Stimulated activated naive B cell treated with anti-CD40 and anti-IgM and Interleukin-4, amounts not matched to agents 10 μg/mL and 1 μg/mL and 100 μg/mL, for 72 hours (primary cell): ENCODE measurements around the gene LCN2.

Experiments
- ATAC-seq, 2 donors: fragments of 150-1000 bp; cut with Tn5 transposase; replicated peaks; 2 replicates each; pipeline ENCODE4 v1.10.0; 2021; ENCODE audit warnings: moderate library complexity in 1 of 2
- DNase-seq: peaks from one replicate; pipeline ENCODE4 v3.0.0; 2021
- H3K27ac Mint-ChIP-seq: one replicate; pipeline ENCODE4 v1.8.0; 2022; ENCODE audit warnings: mild to moderate bottlenecking, mixed read lengths
- H3K27me3 Mint-ChIP-seq, 2 donors: one replicate each; pipeline ENCODE4 v1.8.0; 2022; ENCODE audit warnings: mixed read lengths in 2 of 2
- H3K36me3 Mint-ChIP-seq, 2 donors: one replicate each; pipeline ENCODE4 v1.8.0; 2022; ENCODE audit warnings: mixed read lengths in 2 of 2, mild to moderate bottlenecking in 1 of 2
- H3K4me1 Mint-ChIP-seq, 2 donors: one replicate each; pipeline ENCODE4 v1.8.0; 2022; ENCODE audit warnings: mixed read lengths in 2 of 2, mild to moderate bottlenecking in 1 of 2
- H3K4me3 Mint-ChIP-seq, 2 donors: one replicate each; pipeline ENCODE4 v1.8.0; 2022; ENCODE audit warnings: mild to moderate bottlenecking in 2 of 2, mixed read lengths in 2 of 2, moderate library complexity in 1 of 2
- H3K9me3 Mint-ChIP-seq, 2 donors: one replicate each; pipeline ENCODE4 v1.8.0; 2022; ENCODE audit warnings: mixed read lengths in 2 of 2, mild to moderate bottlenecking in 1 of 2

Gene LCN2

GRCh38 chr9:128144239-128145181 lies 4.7 kb upstream of the LCN2 start:
- H3K4me1 Mint-ChIP-seq: no peaks in the 10 kb centered on the region
- ATAC-seq (no peak), DNase-seq (no peak)
- peaks cover 0 to 9% of the 10 kb centered on the region in 2 donors for H3K27me3 Mint-ChIP-seq
- no peaks in the 10 kb centered on the region for H3K9me3 Mint-ChIP-seq
- H3K4me3 Mint-ChIP-seq: no peak overlapping the region
- no peaks in the 10 kb centered on the region for H3K36me3 Mint-ChIP-seq
- no peak overlapping the region for H3K27ac Mint-ChIP-seq

DNA sequence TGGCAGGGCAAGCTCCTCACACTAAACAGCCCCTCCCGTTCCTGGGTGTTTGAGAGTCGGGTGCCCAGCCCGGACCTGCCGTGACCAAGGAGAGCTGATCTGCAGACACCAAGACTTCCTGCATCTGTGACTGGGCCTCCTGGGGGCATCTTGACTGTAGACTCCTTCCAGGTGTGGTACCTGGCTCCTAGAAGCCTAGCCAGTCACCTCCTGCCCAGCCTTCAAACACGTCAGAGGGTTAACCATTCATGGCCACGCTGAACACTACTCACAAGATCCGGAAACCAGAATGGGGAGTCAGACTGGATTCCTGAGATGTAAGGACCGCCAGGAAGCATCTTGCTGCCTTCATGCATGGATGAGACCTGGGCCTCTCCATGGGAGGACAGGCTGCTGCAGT lies 3.7 kb upstream of the LCN2 start:
- H3K9me3 Mint-ChIP-seq: no peaks in the 10 kb centered on the region
- peaks cover 0 to 5% of the 10 kb centered on the region in 2 donors for H3K4me1 Mint-ChIP-seq
- peaks cover 0 to 10% of the 10 kb centered on the region in 2 donors for H3K27me3 Mint-ChIP-seq
- no peak overlapping the region for H3K27ac Mint-ChIP-seq
- no peak for DNase-seq
- no peaks in the 10 kb centered on the region for H3K36me3 Mint-ChIP-seq
- no peak for ATAC-seq
- no peak overlapping the region for H3K4me3 Mint-ChIP-seq

- no peaks in the 10 kb centered on the region for H3K36me3 Mint-ChIP-seq
- no peak for DNase-seq
- H3K4me1 Mint-ChIP-seq: peaks cover 0 to 8% of the 10 kb centered on the region in 2 donors
- ATAC-seq: no peak
- H3K9me3 Mint-ChIP-seq: no peaks in the 10 kb centered on the region
- no peak overlapping the region for H3K27ac Mint-ChIP-seq
- H3K27me3 Mint-ChIP-seq: peaks cover 0 to 14% of the 10 kb centered on the region in 2 donors
- H3K4me3 Mint-ChIP-seq: no peak overlapping the region
These were observed 3.3 kb upstream of the LCN2 start for GRCh38 chr9:128145951-128146351.

GRCh38 chr9:128146591-128147120 lies 2.6 kb upstream of the LCN2 start:
- peaks cover 0 to 17% of the 10 kb centered on the region in 2 donors for H3K27me3 Mint-ChIP-seq
- no peak for DNase-seq
- no peak overlapping the region for H3K27ac Mint-ChIP-seq
- H3K4me3 Mint-ChIP-seq: no peak overlapping the region
- H3K9me3 Mint-ChIP-seq: no peaks in the 10 kb centered on the region
- peaks cover 0 to 8% of the 10 kb centered on the region in 2 donors for H3K4me1 Mint-ChIP-seq
- H3K36me3 Mint-ChIP-seq: no peaks in the 10 kb centered on the region
- no peak for ATAC-seq

DNA sequence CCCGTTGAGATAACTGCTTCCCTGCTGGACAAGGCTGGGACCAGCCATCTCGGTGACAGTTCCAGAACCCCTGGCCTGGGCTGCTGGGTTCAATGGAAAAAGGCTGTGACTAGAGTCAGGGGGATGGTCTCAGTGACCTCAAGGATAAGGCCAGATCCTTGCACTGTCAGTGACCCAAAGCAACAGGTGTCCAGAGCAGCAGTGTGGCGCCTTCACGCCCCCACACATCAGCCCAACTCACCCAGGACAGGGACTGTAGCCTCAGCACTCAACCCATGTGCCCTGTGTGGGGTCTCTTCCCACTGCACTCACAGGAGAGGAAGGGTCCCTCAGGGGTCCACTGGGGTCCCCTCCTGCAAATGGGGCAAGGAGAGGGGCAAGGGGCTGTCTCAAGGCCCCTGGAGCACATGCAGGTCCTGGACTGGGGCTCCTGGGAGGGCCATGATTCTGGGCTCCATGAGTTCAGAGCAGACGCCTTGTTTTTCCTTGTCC lies 698 bp upstream of the LCN2 start:
- Mint-ChIP-seq H3K9me3 (no peaks in the 10 kb centered on the region), H3K36me3 (no peaks in the 10 kb centered on the region), H3K4me1 (peaks cover 0 to 8% of the 10 kb centered on the region in 2 donors), H3K27ac (no peak overlapping the region), H3K4me3 (no peak overlapping the region), H3K27me3 (peaks cover 0 to 7% of the 10 kb centered on the region in 2 donors)
- no peak for DNase-seq
- no peak for ATAC-seq

GRCh38 chr9:128149951-128150593 lies 819 bp downstream of the LCN2 start:
- no peak overlapping the region for H3K27ac Mint-ChIP-seq
- H3K4me3 Mint-ChIP-seq: no peak overlapping the region
- peaks cover 0 to 8% of the 10 kb centered on the region in 2 donors for H3K4me1 Mint-ChIP-seq
- H3K36me3 Mint-ChIP-seq: no peaks in the 10 kb centered on the region
- peaks cover 0 to 7% of the 10 kb centered on the region in 2 donors for H3K27me3 Mint-ChIP-seq
- DNase-seq (no peak), ATAC-seq (no peak)
- H3K9me3 Mint-ChIP-seq: no peaks in the 10 kb centered on the region

DNA sequence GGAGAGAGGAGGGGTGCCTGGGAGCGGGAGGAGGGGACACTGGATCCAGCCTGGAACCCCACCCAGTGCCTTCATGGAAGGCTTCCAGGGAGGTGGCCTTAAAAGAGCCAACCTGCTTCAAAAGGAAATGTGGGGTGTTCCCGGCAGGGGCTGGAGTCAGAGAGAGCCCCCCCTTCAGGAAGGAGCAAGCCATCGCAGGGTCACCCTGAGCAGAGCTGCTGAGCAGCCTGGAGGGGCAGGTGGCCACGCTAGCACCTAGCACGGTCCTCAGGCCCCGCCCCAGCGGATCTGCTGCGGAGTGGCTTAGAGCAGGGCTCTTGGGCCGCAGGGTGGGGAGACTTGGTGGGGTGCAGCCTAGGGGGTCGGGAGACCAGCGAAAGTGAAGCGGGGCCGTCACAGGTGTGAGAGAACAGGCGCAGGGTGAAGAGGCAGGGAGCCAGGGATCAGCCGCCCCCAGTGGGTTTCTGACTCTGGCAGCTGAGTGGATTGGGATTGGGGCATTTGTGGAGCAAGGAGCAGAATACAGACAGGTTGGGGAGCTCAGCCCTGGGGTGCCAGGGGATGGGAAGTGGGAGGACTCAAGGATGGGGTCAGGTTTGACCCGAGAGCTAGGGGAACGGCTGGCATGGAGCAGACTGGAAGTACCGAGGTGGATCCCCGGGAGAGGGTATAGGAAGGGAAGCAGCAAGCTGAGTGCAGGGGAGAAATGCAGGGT lies 1.5 kb downstream of the LCN2 start:
- no peak overlapping the region for H3K4me3 Mint-ChIP-seq
- peaks cover 0 to 8% of the 10 kb centered on the region in 2 donors for H3K4me1 Mint-ChIP-seq
- DNase-seq: no peak
- no peaks in the 10 kb centered on the region for H3K9me3 Mint-ChIP-seq
- H3K27me3 Mint-ChIP-seq: peaks cover 0 to 7% of the 10 kb centered on the region in 2 donors
- peak; percentile 65 to 67 for ATAC-seq
- no peaks in the 10 kb centered on the region for H3K36me3 Mint-ChIP-seq
- H3K27ac Mint-ChIP-seq: no peak overlapping the region

- H3K36me3 Mint-ChIP-seq: no peaks in the 10 kb centered on the region
- ATAC-seq (no peak), DNase-seq (no peak)
- H3K4me3 Mint-ChIP-seq: no peak overlapping the region
- no peak overlapping the region for H3K27ac Mint-ChIP-seq
- peaks cover 0 to 8% of the 10 kb centered on the region in 2 donors for H3K4me1 Mint-ChIP-seq
- peaks cover 0 to 7% of the 10 kb centered on the region in 2 donors for H3K27me3 Mint-ChIP-seq
- no peaks in the 10 kb centered on the region for H3K9me3 Mint-ChIP-seq
These were observed 2.3 kb downstream of the LCN2 start for GRCh38 chr9:128151309-128152132.

DNA sequence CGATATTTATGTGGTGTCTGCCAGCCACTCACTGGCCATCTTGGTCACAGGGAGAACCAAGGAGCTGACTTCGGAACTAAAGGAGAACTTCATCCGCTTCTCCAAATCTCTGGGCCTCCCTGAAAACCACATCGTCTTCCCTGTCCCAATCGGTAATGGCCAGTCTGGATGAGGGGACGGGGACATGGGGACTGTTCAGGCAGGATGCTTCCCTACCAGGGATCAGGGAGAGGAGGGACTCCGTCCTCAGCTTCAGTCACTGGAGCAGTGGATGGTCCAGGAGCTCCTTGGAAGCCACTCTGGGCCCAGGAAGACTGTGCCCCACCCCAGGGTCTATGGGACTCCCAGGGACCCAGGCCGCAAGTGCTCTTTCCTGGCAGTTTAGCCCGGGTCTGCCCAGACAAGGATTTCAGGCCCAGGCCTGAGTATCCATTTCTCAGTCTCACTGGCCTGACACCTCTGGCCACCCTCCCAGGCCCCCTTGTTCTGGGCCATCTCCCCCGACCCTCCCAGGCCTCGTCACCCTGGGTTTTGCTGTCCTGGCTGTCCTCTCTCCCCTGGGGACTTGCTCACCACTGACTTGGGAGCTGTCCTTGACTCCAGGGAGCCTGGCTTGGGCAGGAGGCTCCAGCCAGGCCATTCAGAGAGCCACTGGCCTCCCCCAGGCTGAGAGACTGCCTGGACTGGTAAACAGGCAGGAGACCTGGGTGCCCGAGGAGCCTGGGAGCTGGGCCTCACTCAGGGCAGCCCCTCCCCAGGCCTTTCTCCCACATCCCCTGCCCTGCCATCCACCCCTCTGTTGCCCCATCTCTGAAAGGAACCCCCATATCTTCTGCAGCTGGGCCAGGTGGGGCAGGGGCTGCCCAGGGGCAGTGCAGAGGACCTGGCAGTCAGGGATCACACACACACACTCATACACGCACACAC lies 3.1 kb downstream of the LCN2 start:
- Mint-ChIP-seq H3K27me3 (peaks cover 0 to 7% of the 10 kb centered on the region in 2 donors), H3K4me1 (peaks cover 0 to 8% of the 10 kb centered on the region in 2 donors), H3K36me3 (no peaks in the 10 kb centered on the region), H3K27ac (no peak overlapping the region), H3K4me3 (no peak overlapping the region), H3K9me3 (no peaks in the 10 kb centered on the region)
- DNase-seq (no peak), ATAC-seq (no peak)

- Mint-ChIP-seq H3K9me3 (no peaks in the 10 kb centered on the region), H3K4me3 (no peak overlapping the region), H3K27ac (no peak overlapping the region), H3K4me1 (peaks cover 0 to 8% of the 10 kb centered on the region in 2 donors), H3K36me3 (no peaks in the 10 kb centered on the region), H3K27me3 (peaks cover 0 to 7% of the 10 kb centered on the region in 2 donors)
- DNase-seq (no peak), ATAC-seq (no peak)
These were observed 4.0 kb downstream of the LCN2 start for GRCh38 chr9:128153060-128153946.

DNA sequence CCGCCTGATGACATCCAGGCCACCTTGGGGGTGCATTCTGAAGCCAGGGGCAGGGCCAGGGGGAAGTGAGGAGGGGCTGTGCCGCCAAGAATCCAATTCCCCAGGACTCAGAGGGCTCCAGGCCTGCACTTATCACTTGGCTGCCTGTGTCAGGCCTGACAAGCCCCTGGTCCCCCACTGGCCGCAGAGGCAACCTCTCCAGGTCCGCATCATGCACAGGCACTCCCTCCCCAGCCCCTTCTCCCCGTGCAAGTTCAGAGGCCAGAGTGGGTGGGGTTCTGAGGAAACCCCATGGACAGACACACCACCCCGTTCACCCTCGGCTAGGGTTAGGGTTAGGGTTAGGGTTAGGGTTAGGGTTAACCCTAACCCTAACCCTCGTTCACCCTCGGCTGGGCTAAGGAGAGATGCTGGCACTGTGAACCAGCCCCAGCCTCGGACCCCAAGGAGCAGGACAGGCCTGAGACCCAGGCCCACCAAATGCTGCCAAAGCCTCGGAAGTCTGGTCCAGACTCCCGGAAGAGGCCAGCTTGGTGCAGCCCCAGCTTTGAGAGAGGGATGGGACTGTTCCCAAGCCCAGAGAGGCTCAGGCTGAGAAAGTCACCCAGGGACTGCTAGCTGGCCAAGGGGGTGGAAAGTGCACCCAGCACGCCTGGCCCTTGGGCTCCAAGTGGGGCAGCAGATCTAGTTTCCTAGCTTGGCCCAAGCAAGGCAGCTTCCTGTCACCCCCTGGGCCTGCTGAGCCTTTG lies 4.9 kb downstream of the LCN2 start:
- ATAC-seq (no peak), DNase-seq (no peak)
- Mint-ChIP-seq H3K4me1 (peaks cover 0 to 9% of the 10 kb centered on the region in 2 donors), H3K4me3 (no peak overlapping the region), H3K9me3 (no peaks in the 10 kb centered on the region), H3K27ac (no peak overlapping the region), H3K27me3 (peaks cover 0 to 7% of the 10 kb centered on the region in 2 donors), H3K36me3 (no peaks in the 10 kb centered on the region)
